Cardiac atrium fibroblast (primary cell): ENCODE measurements around the gene DNMBP. TPM values are rescaled to one million over a fixed set of nuclear protein-coding genes. Genes with fewer than 3 reads are reported as not detected.

Source experiments
- total RNA-seq: library from RNA; depleted of rRNA; stranded (reverse); fragments of >200 nt; gene quantifications from 2 replicates; pipeline ENCODE4 v1.2.3, GENCODE V29; 2015

The DNMBP gene
- 12.5 and 15.6 TPM in 2 replicates for total RNA-seq

DNA sequence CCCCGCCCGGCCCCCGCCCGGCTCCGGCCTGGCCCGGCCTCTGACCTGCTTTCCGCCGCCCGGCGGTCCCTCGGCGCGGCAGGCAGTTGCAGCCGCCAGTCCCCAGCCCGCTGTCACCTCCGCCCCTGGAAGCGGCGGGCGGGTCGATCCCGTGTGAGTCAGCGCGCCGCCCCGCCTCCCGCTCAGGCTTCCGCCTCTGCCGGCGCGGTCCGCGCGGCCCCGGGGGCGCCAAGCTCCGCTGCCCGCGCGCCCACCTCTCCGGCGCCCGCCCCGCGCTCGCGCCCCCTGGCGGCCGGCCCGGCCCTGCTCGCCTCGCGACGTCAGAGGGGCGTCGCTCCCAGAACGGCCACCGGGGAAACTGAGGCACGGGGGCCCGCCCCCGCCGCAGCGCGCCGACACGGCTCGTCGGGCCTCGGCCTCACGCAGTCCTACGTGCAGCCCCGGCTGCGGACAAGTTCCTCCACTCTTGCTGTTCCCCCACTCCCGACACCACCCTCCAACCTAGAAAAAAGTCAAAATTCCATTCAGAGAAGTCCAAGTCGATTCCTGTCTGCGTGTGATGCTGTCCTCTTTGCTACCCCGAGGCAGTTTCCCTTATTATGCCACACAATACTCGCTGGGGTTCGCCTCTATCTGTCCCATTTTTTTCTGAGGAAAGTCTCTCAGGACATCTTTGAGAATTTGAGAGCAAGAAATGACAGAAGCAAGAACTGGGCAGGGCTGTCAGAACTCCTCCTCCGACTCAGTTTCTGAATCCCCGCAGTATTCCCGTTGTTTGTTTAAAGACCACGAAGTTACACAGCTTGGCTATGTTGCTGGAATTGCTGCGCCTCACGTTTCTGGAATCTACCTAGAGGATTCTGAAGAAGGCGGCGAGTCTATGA is at the start of gene DNMBP:
Gene DNMBP (minus strand): TSS at position 155 of the 884 bp plus-strand sequence. CDS start 37,823 bp downstream, outside the sequence.

Other genes starting within 250 kb of the DNMBP start
- gene ABCC2, start 227.3 kb downstream of the DNMBP start, total RNA-seq: 0.32 and 0.54 TPM in 2 replicates
- not detected in 2 replicates for gene CPN1, start 71.9 kb upstream of the DNMBP start, total RNA-seq
- 35.2 and 36.1 TPM in 2 replicates for gene ERLIN1, start 176.1 kb upstream of the DNMBP start, total RNA-seq
- gene CHUK, start 219.6 kb upstream of the DNMBP start, total RNA-seq: 13.4 and 17.7 TPM in 2 replicates